Type B pancreatic cell (in vitro differentiated cells): ENCODE measurements around the gene CP. TPM values are rescaled to one million over a fixed set of nuclear protein-coding genes. Genes with fewer than 3 reads are reported as not detected.

ENCODE experiments used
- DNase-seq: peaks from one replicate; pipeline ENCODE4 v3.0.0; 2021; ENCODE audit warnings: mixed read lengths; ENCODE audit not compliant: unreplicated experiment; ENCODE audit errors: extremely low spot score
- H3K27ac Mint-ChIP-seq: 2 replicates; pipeline ENCODE4 v1.8.0; 2021; ENCODE audit warnings: mild to moderate bottlenecking, mixed read lengths
- H3K27me3 Mint-ChIP-seq: 2 replicates; pipeline ENCODE4 v1.8.0; 2021; ENCODE audit warnings: mixed read lengths
- H3K36me3 Mint-ChIP-seq: 2 replicates; pipeline ENCODE4 v1.8.0; 2021; ENCODE audit warnings: mixed read lengths
- H3K4me1 Mint-ChIP-seq: one replicate; pipeline ENCODE4 v1.8.0; 2021; ENCODE audit warnings: mixed read lengths; ENCODE audit not compliant: unreplicated experiment
- H3K4me3 Mint-ChIP-seq: 2 replicates; pipeline ENCODE4 v1.8.0; 2021; ENCODE audit warnings: mild to moderate bottlenecking, mixed read lengths
- H3K9me3 Mint-ChIP-seq: 2 replicates; pipeline ENCODE4 v1.8.0; 2021; ENCODE audit warnings: mixed read lengths
- total RNA-seq: library from RNA; stranded (reverse); gene quantifications from 2 replicates; pipeline ENCODE4 v1.2.1, GENCODE V29; 2021; ENCODE audit warnings: low replicate concordance
- TF ChIP-seq, protein P1 (sequence below): fragments of 200-600 bp; sonication (generic); conservative IDR thresholded peaks from 2 replicates; pipeline ENCODE4 v1.5.0; 2021; ENCODE audit warnings: antibody characterized with exemption, mild to moderate bottlenecking

The CP gene
- total RNA-seq, 1 donor from 2014 or later, result 4.0 TPM

DNA sequence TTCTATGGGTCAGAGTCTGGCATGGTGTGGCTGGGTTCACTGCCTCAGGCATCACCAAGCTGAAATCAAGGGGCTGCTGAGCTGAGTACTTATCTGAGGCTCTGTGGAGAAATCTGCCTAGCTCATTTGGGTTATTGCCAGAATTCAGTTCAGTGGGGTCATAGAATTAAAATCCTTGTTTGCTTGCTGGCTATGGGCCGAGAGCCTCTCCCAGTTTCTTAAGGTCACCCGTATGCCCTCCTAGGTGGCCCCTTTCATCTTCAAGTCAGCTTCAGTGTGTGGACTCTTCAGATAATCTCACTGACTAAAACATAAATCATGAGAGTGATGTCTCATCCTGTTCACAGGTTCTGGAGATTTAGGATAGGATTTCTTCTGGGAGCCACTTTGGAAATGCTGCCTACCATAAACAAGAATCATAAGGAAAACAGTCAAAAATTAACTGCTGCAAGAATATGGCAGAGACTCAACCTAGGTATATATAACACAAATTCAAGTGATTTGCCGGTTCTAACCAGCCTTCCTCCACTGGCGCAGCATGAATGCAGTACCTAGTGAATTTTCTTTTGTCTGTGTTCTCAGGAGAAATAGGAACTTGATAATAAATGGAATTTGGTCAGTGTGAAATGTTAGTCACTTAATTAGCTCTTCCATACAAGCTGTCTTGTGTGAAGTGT is 5.3 kb downstream of the CP start:
- H3K4me1 Mint-ChIP-seq, result peaks cover 28% of the 10 kb centered on the region
- no peaks in the 10 kb centered on the region for H3K36me3 Mint-ChIP-seq
- H3K9me3 Mint-ChIP-seq, result no peaks in the 10 kb centered on the region
- DNase-seq, result no peak
- H3K27ac Mint-ChIP-seq, result peak overlapping the region; percentile 21
- TF ChIP-seq, protein P1, sequence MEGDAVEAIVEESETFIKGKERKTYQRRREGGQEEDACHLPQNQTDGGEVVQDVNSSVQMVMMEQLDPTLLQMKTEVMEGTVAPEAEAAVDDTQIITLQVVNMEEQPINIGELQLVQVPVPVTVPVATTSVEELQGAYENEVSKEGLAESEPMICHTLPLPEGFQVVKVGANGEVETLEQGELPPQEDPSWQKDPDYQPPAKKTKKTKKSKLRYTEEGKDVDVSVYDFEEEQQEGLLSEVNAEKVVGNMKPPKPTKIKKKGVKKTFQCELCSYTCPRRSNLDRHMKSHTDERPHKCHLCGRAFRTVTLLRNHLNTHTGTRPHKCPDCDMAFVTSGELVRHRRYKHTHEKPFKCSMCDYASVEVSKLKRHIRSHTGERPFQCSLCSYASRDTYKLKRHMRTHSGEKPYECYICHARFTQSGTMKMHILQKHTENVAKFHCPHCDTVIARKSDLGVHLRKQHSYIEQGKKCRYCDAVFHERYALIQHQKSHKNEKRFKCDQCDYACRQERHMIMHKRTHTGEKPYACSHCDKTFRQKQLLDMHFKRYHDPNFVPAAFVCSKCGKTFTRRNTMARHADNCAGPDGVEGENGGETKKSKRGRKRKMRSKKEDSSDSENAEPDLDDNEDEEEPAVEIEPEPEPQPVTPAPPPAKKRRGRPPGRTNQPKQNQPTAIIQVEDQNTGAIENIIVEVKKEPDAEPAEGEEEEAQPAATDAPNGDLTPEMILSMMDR, result no peak
- no peaks in the 10 kb centered on the region for H3K27me3 Mint-ChIP-seq
- H3K4me3 Mint-ChIP-seq, result no peak overlapping the region

DNA sequence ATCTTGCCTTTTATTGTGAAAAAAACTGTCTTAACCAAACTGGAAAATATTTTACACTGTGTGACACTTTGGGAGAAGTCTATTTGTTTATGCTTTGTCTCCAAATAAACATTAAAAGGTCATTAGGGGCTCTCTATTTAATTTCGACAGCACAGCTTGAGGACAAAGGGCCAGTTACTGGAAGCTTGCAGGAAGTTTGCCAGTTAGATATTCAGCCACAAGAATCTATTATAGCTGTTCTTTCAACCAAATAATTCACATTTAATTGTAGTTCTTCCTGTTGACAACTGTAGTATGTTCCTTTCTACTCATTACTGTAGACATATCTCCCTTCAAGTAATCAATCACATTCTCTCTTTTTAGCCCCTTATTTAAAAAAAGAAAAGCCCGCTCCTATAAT is 6.1 kb downstream of the CP start:
- DNase-seq, result no peak
- H3K27ac Mint-ChIP-seq, result no peak overlapping the region
- H3K27me3 Mint-ChIP-seq, result no peaks in the 10 kb centered on the region
- H3K4me1 Mint-ChIP-seq, result peaks cover 28% of the 10 kb centered on the region
- H3K4me3 Mint-ChIP-seq, result no peak overlapping the region
- TF ChIP-seq, protein P1, result no peak
- no peaks in the 10 kb centered on the region for H3K9me3 Mint-ChIP-seq
- H3K36me3 Mint-ChIP-seq, result no peaks in the 10 kb centered on the region

DNA sequence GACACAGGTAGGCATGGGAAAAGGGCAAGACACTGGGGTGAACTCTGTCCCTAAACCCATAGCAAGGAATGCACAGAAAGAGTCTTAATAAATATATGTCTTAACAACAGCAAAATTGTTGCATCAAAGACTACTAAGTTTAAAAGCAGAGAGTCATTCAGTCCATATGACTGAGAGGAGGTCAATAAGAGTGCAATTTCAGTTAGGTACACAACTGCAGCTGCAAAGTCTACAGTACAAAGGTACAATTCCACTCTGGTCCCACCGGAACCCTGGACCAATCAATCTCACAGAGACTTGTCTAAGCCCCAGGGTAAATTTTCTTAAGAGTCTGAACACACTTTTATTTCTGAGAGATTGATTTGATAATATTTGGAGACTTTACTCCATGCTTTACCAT is 6.9 kb downstream of the CP start:
- Mint-ChIP-seq H3K4me1 (peaks cover 28% of the 10 kb centered on the region), H3K4me3 (no peak overlapping the region), H3K9me3 (no peaks in the 10 kb centered on the region), H3K36me3 (no peaks in the 10 kb centered on the region), H3K27ac (no peak overlapping the region), H3K27me3 (no peaks in the 10 kb centered on the region)
- TF ChIP-seq, protein P1, result no peak
- no peak for DNase-seq

DNA sequence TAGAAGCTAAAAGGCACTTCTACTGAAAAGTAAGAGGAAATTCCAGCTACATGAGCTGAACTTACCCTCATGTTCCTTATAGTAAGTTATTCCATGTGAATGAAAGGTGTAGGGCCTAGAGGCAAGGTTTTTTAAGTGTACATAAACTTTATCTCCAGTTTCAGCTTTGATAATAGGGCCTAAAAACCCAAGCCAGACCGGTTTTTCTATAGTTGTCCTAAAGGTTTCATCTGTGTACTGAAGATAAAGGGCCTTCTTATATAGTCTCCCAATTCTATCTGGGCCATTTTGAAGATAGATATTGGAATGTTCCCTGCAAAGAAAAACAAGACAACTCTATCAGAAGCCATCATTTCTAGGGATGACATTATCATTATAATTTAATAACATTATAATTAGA is 9.2 kb downstream of the CP start:
- H3K4me3 Mint-ChIP-seq, result no peak overlapping the region
- H3K27me3 Mint-ChIP-seq, result no peaks in the 10 kb centered on the region
- DNase-seq, result no peak
- no peaks in the 10 kb centered on the region for H3K36me3 Mint-ChIP-seq
- TF ChIP-seq, protein P1, result no peak
- H3K27ac Mint-ChIP-seq, result no peak overlapping the region
- no peaks in the 10 kb centered on the region for H3K9me3 Mint-ChIP-seq
- H3K4me1 Mint-ChIP-seq, result peaks cover 28% of the 10 kb centered on the region

DNA sequence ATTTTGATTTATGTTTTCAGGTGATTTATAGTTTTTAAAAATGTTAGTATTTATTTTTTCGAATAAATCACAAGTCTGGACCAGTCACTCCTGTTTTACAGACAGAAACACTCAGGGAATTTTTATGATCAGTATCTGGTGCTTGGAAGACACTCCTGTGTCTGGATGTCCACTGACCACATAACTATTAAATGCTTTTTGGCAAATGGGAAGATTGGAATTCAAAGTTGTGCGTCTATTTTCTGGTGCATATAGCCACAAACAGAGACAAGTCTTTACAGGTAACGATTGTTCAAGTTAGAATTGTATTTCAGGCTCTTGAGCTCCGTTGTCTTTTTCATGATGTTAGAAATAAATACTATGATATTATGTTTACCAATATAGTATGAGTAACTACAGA is 12.2 kb downstream of the CP start:
- no peaks in the 10 kb centered on the region for H3K36me3 Mint-ChIP-seq
- no peak overlapping the region for H3K27ac Mint-ChIP-seq
- TF ChIP-seq, protein P1, result no peak
- no peak for DNase-seq
- peaks cover 14% of the 10 kb centered on the region for H3K4me1 Mint-ChIP-seq
- no peaks in the 10 kb centered on the region for H3K9me3 Mint-ChIP-seq
- H3K4me3 Mint-ChIP-seq, result no peak overlapping the region
- H3K27me3 Mint-ChIP-seq, result no peaks in the 10 kb centered on the region
